Urinary bladder (tissue), 4 donors: ENCODE results near the gene CMTR1. TPM values are rescaled to one million over a fixed set of nuclear protein-coding genes. Genes with fewer than 3 reads are reported as not detected.
"Not testable (repeated sequence)": the region's sequence is repeated elsewhere in the genome, so short reads cannot be mapped to it uniquely, and the experiment has no call there.

Source experiments
- DNase-seq: peaks from one replicate; pipeline ENCODE4 v3.0.0-alpha.2; 2015; ENCODE audit errors: extremely low spot score
- H3K27ac ChIP-seq: one replicate; pipeline ENCODE4 v1.5.1; 2013; ENCODE audit warnings: low read depth, mild to moderate bottlenecking, moderate library complexity
- H3K36me3 ChIP-seq: one replicate; pipeline ENCODE4 v1.6.1; 2013; ENCODE audit warnings: mild to moderate bottlenecking, moderate library complexity; ENCODE audit not compliant: insufficient read depth
- H3K4me1 ChIP-seq: one replicate; pipeline ENCODE4 v1.6.1; 2013; ENCODE audit warnings: mild to moderate bottlenecking, moderate library complexity; ENCODE audit not compliant: insufficient read depth
- H3K4me3 ChIP-seq: one replicate; pipeline ENCODE4 v1.5.1; 2013; ENCODE audit warnings: low read depth, low read length
- WGBS: extraction: QIAGEN DNeasy Blood & Tissue Kit; methylation state at CpG from one replicate; pipeline ENCODE4 v1.1.7; 2013; 5-methylcytosine and 5-hydroxymethylcytosine counted together
- polyA plus RNA-seq: library from polyadenylated mRNA; stranded (reverse); fragments of 200-250 nt; gene quantifications from one replicate; pipeline ENCODE4 v1.2.3, GENCODE V29; 2013
- total RNA-seq: library from RNA; depleted of rRNA; stranded (reverse); fragments of >200 nt; gene quantifications from one replicate; pipeline ENCODE4 v1.2.3, GENCODE V29; 2014
- donor health status: healthy with polysubstance abuse.
- donor health status: healthy.

CMTR1 gene, protein sequence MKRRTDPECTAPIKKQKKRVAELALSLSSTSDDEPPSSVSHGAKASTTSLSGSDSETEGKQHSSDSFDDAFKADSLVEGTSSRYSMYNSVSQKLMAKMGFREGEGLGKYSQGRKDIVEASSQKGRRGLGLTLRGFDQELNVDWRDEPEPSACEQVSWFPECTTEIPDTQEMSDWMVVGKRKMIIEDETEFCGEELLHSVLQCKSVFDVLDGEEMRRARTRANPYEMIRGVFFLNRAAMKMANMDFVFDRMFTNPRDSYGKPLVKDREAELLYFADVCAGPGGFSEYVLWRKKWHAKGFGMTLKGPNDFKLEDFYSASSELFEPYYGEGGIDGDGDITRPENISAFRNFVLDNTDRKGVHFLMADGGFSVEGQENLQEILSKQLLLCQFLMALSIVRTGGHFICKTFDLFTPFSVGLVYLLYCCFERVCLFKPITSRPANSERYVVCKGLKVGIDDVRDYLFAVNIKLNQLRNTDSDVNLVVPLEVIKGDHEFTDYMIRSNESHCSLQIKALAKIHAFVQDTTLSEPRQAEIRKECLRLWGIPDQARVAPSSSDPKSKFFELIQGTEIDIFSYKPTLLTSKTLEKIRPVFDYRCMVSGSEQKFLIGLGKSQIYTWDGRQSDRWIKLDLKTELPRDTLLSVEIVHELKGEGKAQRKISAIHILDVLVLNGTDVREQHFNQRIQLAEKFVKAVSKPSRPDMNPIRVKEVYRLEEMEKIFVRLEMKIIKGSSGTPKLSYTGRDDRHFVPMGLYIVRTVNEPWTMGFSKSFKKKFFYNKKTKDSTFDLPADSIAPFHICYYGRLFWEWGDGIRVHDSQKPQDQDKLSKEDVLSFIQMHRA
- total RNA-seq, result 32.3 TPM
- polyA plus RNA-seq, result 26.0 TPM

GRCh38 chr6:37432916-37433656 is at the start of gene CMTR1:
Gene CMTR1, plus strand, starts transcription at chr6:37433221. Its CDS starts 2,409 bp downstream, at chr6:37435630.
- Histone ChIP-seq H3K36me3 (no peaks in the 10 kb centered on the region), H3K27ac (peak within 1 kb of the TSS; percentile 89), H3K4me3 (peak within 1 kb of the TSS; percentile 88), H3K4me1 (no peaks in the 10 kb centered on the region)
- peak; percentile 64 for DNase-seq
- WGBS, result under 1% methylated on average over 61 of the region's 61 CpGs

- no peak for DNase-seq
Measured at GRCh38 chr6:37388578-37388977, 44.4 kb upstream of the CMTR1 start.

DNA sequence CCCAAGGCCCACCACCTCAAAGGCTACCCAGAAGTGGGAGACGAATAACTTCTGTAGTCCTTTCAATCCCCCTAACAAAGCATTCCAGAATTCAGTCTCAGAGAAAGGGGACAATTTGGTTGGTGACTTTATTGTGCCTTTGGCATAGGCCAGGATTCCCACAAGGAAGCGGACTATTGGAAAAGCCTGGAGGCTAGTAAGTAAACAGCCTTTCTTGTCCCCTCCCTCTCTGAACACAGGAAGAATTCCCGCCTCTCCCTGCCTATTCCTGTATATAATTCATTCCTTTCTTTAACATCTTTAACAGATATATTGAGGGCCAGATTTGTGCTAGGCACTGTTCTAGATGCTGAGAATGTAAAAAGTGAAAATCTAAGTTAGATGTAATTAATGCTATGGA is 43.2 kb upstream of the CMTR1 start:
- Histone ChIP-seq H3K4me3 (no peak overlapping the region), H3K4me1 (no peaks in the 10 kb centered on the region), H3K27ac (no peak overlapping the region), H3K36me3 (no peaks in the 10 kb centered on the region)
- DNase-seq, result no peak
- 97% methylated on average over 3 of the region's 3 CpGs for WGBS

More at GRCh38 chr6:37388578-37388977, 44.4 kb upstream of the CMTR1 start:
- Histone ChIP-seq H3K4me3 (no peak overlapping the region), H3K27ac (no peak overlapping the region), H3K36me3 (no peaks in the 10 kb centered on the region), H3K4me1 (no peaks in the 10 kb centered on the region)

- H3K36me3 ChIP-seq, result no peaks in the 10 kb centered on the region
- 58% methylated on average over 2 of the region's 2 CpGs for WGBS
- DNase-seq, result no peak
- no peak overlapping the region for H3K27ac ChIP-seq
- no peak overlapping the region for H3K4me3 ChIP-seq
- H3K4me1 ChIP-seq, result no peaks in the 10 kb centered on the region
Measured at GRCh38 chr6:37391120-37391519, 41.9 kb upstream of the CMTR1 start.

DNA sequence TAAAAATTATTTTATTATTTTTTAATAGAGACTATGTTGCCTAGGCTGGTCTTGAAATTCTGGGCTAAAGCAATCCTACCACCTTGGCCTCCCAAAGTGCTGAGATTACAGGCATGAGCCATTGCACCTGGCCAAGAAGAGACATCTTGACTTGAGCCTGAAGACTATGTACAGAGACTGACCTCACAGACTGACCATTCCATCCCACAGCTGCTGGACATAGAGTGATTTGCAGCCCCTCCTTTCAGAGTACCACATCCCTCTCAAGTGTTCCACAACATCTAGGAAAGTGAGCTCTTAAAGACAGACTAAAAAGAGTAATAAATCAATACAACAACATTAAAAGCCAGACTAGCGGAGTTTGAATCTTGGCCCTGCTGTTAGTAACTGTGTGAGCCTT is 40.2 kb upstream of the CMTR1 start:
- WGBS, result 82% methylated on average over 1 of the region's 1 CpG
- Histone ChIP-seq H3K4me3 (no peak overlapping the region), H3K36me3 (no peaks in the 10 kb centered on the region), H3K27ac (no peak overlapping the region), H3K4me1 (no peaks in the 10 kb centered on the region)
- no peak for DNase-seq

DNA sequence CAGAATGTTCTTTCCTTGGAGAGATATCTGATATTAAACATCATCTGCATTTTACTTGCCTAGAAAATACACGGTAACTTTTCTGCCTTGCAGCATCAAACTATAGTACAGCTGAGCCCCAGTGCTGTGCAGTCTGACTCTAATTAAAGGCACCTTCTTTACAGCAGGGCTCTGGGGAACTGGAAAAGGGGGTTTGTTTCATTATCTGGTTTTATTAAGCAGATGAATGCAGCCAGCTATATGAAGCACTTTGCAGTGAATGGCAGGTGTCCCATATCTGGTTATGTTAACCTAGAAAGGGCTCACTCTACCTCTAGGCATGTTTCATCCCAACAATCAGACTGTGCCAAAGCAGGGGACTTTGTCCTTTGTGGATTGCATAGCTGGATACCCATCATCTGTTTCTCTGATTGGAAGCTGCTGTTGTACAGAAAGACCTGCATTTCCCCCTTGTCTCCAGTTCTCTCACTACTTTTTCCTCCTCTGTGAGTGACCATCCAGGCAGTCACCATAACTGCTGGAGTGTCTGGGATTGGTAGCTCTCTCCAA is 39.6 kb upstream of the CMTR1 start:
- Histone ChIP-seq H3K36me3 (no peaks in the 10 kb centered on the region), H3K27ac (no peak overlapping the region), H3K4me3 (no peak overlapping the region), H3K4me1 (no peaks in the 10 kb centered on the region)
- WGBS, result 71% methylated on average over 1 of the region's 1 CpG
- no peak for DNase-seq

GRCh38 chr6:37396571-37397180 is 36.3 kb upstream of the CMTR1 start:
- Histone ChIP-seq H3K27ac (no peak overlapping the region), H3K4me1 (no peaks in the 10 kb centered on the region), H3K36me3 (no peaks in the 10 kb centered on the region), H3K4me3 (no peak overlapping the region)
- 91% methylated on average over 4 of the region's 4 CpGs for WGBS
- no peak for DNase-seq

DNA sequence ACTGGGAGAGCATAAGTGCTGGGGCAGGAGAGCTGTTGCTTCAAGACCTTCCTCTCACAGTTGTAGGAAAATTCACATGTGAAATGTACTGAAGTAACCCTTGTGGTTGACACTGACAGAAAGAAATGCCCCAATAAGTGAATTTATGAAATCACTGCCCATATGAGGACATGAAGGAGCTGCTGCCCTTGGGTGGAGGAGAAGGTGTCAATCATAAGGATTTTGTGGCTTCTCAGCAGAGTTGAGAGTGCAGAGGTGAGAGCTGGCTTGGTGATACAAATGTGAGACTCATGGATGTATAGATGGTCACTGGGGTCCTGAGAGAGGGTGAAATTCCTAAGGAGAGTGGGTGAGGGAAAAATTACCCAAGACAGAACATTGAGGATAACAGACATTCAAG is 33.9 kb upstream of the CMTR1 start:
- no peak overlapping the region for H3K4me3 ChIP-seq
- H3K27ac ChIP-seq, result no peak overlapping the region
- H3K36me3 ChIP-seq, result no peaks in the 10 kb centered on the region
- DNase-seq, result no peak
- H3K4me1 ChIP-seq, result no peaks in the 10 kb centered on the region

GRCh38 chr6:37399795-37400490 is 33.1 kb upstream of the CMTR1 start:
- Histone ChIP-seq H3K4me1 (no peaks in the 10 kb centered on the region), H3K4me3 (no peak overlapping the region), H3K27ac (no peak overlapping the region), H3K36me3 (no peaks in the 10 kb centered on the region)
- no peak for DNase-seq
- 56% methylated on average over 4 of the region's 4 CpGs for WGBS

GRCh38 chr6:37401658-37402057 is 31.4 kb upstream of the CMTR1 start:
- not testable (repeated sequence) for H3K27ac ChIP-seq, H3K4me1 ChIP-seq, H3K36me3 ChIP-seq, DNase-seq, H3K4me3 ChIP-seq

DNA sequence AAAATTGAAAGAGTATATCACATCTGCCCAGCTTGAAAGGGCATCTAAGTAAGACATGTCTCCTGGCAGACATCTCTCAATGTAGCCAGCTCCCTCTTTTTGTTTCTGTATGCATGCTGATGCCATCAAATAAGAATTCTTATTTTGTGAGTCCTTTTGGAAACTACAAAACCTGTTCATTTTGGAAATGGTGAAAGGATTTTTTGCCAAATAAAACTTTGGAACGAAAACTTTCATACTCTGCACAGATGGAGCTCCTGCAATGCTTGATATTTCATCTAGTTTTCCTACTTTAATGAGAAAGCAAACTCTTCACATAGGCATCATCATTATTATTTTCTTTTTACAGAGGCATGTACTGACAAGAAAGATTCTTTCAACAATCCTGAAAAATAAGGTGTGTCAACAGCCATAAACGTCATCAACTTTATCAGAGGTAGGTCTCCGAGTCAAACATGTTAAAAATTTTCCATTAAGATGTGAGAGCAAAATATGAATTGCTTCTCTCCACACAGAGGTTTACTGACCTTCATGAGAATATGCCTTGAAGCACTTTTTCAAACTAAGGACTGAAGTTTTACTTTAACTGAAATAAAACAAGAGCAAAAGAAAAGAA is 26.2 kb upstream of the CMTR1 start:
- no peaks in the 10 kb centered on the region for H3K36me3 ChIP-seq
- no peak overlapping the region for H3K4me3 ChIP-seq
- H3K4me1 ChIP-seq, result no peaks in the 10 kb centered on the region
- 62% methylated on average over 3 of the region's 3 CpGs for WGBS
- DNase-seq, result no peak
- H3K27ac ChIP-seq, result no peak overlapping the region

- Histone ChIP-seq H3K36me3 (no peaks in the 10 kb centered on the region), H3K27ac (no peak overlapping the region), H3K4me1 (no peaks in the 10 kb centered on the region), H3K4me3 (no peak overlapping the region)
- no peak for DNase-seq
- WGBS, result 58% methylated on average over 5 of the region's 5 CpGs
Measured at GRCh38 chr6:37407948-37408347, 25.1 kb upstream of the CMTR1 start.
